Endothelial cell of umbilical vein (primary cell): ENCODE results near the gene CST8. TPM values are rescaled to one million over a fixed set of nuclear protein-coding genes. Genes with fewer than 3 reads are reported as not detected.

ENCODE experiments used
- BruUV-seq: library from RNA; stranded (reverse); fragments of 400-500 nt; replicated peaks from 2 replicates; lab custom pipeline; 2021; lab: Mats Ljungman, UMichigan
- CTCF ChIA-PET: fragments of 300-600, 350-600 bp; sonication (Branson Sonifier 250); formaldehyde crosslinking; loops from one replicate; lab custom pipeline; 2021; ENCODE audit warnings: antibody characterized with exemption, inconsistent platforms; lab: Charles Lee
- POLR2A ChIA-PET: fragments of 300-600, 350-600 bp; sonication (Branson Sonifier 250); formaldehyde crosslinking; loops from one replicate; lab custom pipeline; 2021; ENCODE audit warnings: antibody characterized with exemption, inconsistent platforms; lab: Charles Lee
- DNase-seq: peaks from one replicate; pipeline ENCODE4 v3.0.0-alpha.2; 2011; ENCODE audit warnings: low read depth, low spot score
- FAIRE-seq: peaks from 2 replicates; lab custom pipeline; 2011; peaks lifted over from hg19 to GRCh38; lab: Jason Lieb, UNC
- H2AFZ ChIP-seq: 2 replicates; pipeline ENCODE4 v1.6.0; 2012; ENCODE audit warnings: low read depth, low read length, control low read depth, inconsistent platforms
- H3K27ac ChIP-seq: 2 replicates; pipeline ENCODE4 v1.5.1; 2011; ENCODE audit warnings: low read depth, mild to moderate bottlenecking, control low read depth, low read length, moderate library complexity; ENCODE audit not compliant: insufficient read depth
- H3K27me3 ChIP-seq, 2 experiments: 2 replicates each; pipeline versions ENCODE4 v1.6.0 to v1.6.1; 2011; ENCODE audit warnings: low read length in 2 of 2, mixed read lengths in 1 of 2; ENCODE audit not compliant: control insufficient read depth in 2 of 2, insufficient read depth in 2 of 2
- H3K36me3 ChIP-seq, 2 experiments: 2 replicates in 1 of 2; 3 replicates in 1 of 2; pipeline ENCODE4 v1.5.1; 2011; ENCODE audit warnings: low read length in 2 of 2, mild to moderate bottlenecking in 1 of 2, moderate library complexity in 1 of 2; ENCODE audit not compliant: control insufficient read depth in 2 of 2, insufficient read depth in 2 of 2; ENCODE audit errors: extremely low read depth in 1 of 2
- H3K4me1 ChIP-seq: 3 replicates; pipeline ENCODE4 v1.5.1; 2011; ENCODE audit warnings: mild to moderate bottlenecking, low read length; ENCODE audit not compliant: control insufficient read depth, insufficient read depth; ENCODE audit errors: extremely low read depth
- H3K4me2 ChIP-seq: 2 replicates; pipeline ENCODE4 v1.6.1; 2011; ENCODE audit warnings: low read length, control low read depth, mixed read lengths; ENCODE audit not compliant: insufficient read depth
- H3K4me3 ChIP-seq, 3 experiments: fragments of 200-600 bp in 1 of 3; sonication (generic), shearing (Covaris generic) in 1 of 3; replicated peaks in 1 of 3; 2 replicates each; pipeline ENCODE4 v1.5.1; 2011 to 2016; ENCODE audit warnings: control low read depth in 3 of 3, low read length in 3 of 3, mild to moderate bottlenecking in 2 of 3, inconsistent platforms in 1 of 3, low read depth in 1 of 3, moderate library complexity in 1 of 3; ENCODE audit not compliant: insufficient read depth in 1 of 3
- H3K79me2 ChIP-seq: 2 replicates; pipeline ENCODE4 v1.6.0; 2012; ENCODE audit warnings: low read length, inconsistent platforms; ENCODE audit not compliant: control insufficient read depth, insufficient read depth
- H3K9ac ChIP-seq: replicated peaks from 2 replicates; pipeline ENCODE3; 2011; ENCODE audit warnings: low read length, control low read depth; ENCODE audit not compliant: insufficient read depth; ENCODE audit errors: extremely low read depth
- H3K9me1 ChIP-seq: replicated peaks from 3 replicates; pipeline ENCODE4 v1.6.0; 2011; ENCODE audit warnings: mild to moderate bottlenecking, low read length; ENCODE audit not compliant: control insufficient read depth, insufficient read depth; ENCODE audit errors: extremely low read depth
- H3K9me3 ChIP-seq: replicated peaks from 2 replicates; pipeline ENCODE4 v1.5.1; 2012; ENCODE audit warnings: low read length, inconsistent platforms; ENCODE audit not compliant: control insufficient read depth, insufficient read depth
- H4K20me1 ChIP-seq: replicated peaks from 2 replicates; pipeline ENCODE3; 2011; ENCODE audit warnings: mild to moderate bottlenecking, low read length; ENCODE audit not compliant: control insufficient read depth, insufficient read depth; ENCODE audit errors: extremely low read depth
- CTCF ChIP-seq, 2 donors: IDR thresholded peaks; 1 replicate in 1 of 2; 2 replicates in 1 of 2; pipeline ENCODE4 v1.5.1; 2011; ENCODE audit warnings: low read length in 2 of 2, mild to moderate bottlenecking in 2 of 2, moderate library complexity in 2 of 2, control low read depth in 1 of 2, inconsistent platforms in 1 of 2, low read depth in 1 of 2; ENCODE audit not compliant: insufficient read depth in 1 of 2; ENCODE audit errors: extremely low read depth in 1 of 2
- EZH2 ChIP-seq: IDR thresholded peaks from 2 replicates; pipeline ENCODE4 v1.6.1; 2012; ENCODE audit warnings: borderline replicate concordance, low read depth, mild to moderate bottlenecking, moderate library complexity, low read length, inconsistent platforms; ENCODE audit not compliant: severe bottlenecking
- FOS ChIP-seq: IDR thresholded peaks from 2 replicates; pipeline ENCODE4 v1.6.1; 2011; ENCODE audit warnings: mild to moderate bottlenecking, low read length, moderate library complexity, borderline replicate concordance; ENCODE audit not compliant: insufficient read depth
- GATA2 ChIP-seq: IDR thresholded peaks from 2 replicates; pipeline ENCODE4 v1.7.0; 2011; ENCODE audit warnings: low read depth, mild to moderate bottlenecking, moderate library complexity, mixed read lengths, low read length; ENCODE audit not compliant: insufficient read length, insufficient read depth
- JUN ChIP-seq: IDR thresholded peaks from 2 replicates; pipeline ENCODE4 v1.6.1; 2011; ENCODE audit warnings: borderline replicate concordance, low read depth; ENCODE audit not compliant: insufficient read length, insufficient read depth
- MYC ChIP-seq: IDR thresholded peaks from one replicate; pipeline ENCODE4 v1.6.1; 2011; ENCODE audit warnings: mild to moderate bottlenecking, low read depth, low read length
- POLR2A ChIP-seq: IDR thresholded peaks from 2 replicates; pipeline ENCODE4 v1.6.1; 2012; ENCODE audit warnings: low read depth, mild to moderate bottlenecking, control low read depth, low read length
- POLR2AphosphoS5 ChIP-seq: IDR thresholded peaks from 2 replicates; pipeline ENCODE4 v1.6.1; 2012; ENCODE audit warnings: low read depth, mild to moderate bottlenecking, control low read depth, low read length, moderate library complexity; ENCODE audit not compliant: insufficient read depth
- dilution Hi-C: fragments of 300-500 bp; cut with MboI; formaldehyde crosslinking; loops from one replicate; pipeline ENCODE4 v1.15.0; 2019; ENCODE audit warnings: low sequenced_read_pairs; ENCODE audit not compliant: extremely low pct_ligation_motif_present
- intact Hi-C: fragments of 100-400 bp; cut with micrococcal nuclease; formaldehyde crosslinking; loops from one replicate; pipeline ENCODE4 v1.10.0; 2022
- polyA plus RNA-seq, 4 experiments: library from polyadenylated mRNA; depleted of rRNA in 3 of 4; stranded (reverse) in 3 of 4; unstranded in 1 of 4; fragments of >200 nt; gene quantifications; 2 replicates each; pipeline versions ENCODE4 v1.2.1 to v1.2.3, GENCODE V29; 2011 to 2012; ENCODE audit warnings: missing spikeins in 1 of 4
- total RNA-seq: library from RNA; stranded (reverse); gene quantifications from 2 replicates; pipeline ENCODE4 v1.2.3, GENCODE V29; 2021
- TF ChIP-seq, protein P1 (sequence below): IDR thresholded peaks from 2 replicates; pipeline ENCODE4 v1.6.1; 2011; ENCODE audit not compliant: insufficient read depth, insufficient read length

The CST8 gene
- total and polyA plus RNA-seq, 2 donors (not counting 3 experiments of a cell fraction or from before 2014, with no cell fraction given): not detected

- BruUV-seq: no TSS peak
- intact Hi-C loops: no loop called here
- POLR2A ChIA-PET: no interaction called here
These were observed 40.0 kb upstream of the CST8 start for GRCh38 chr20:23450877-23451276.

More at GRCh38 chr20:23450877-23451276, 40.0 kb upstream of the CST8 start:
- H3K9ac ChIP-seq: no peak overlapping the region
- FAIRE-seq (no peak), DNase-seq (no peak)
- no peak overlapping the region for H2AFZ ChIP-seq
- H3K4me1 ChIP-seq: no peaks in the 10 kb centered on the region
- dilution Hi-C loops: no loop called here
- H3K27ac ChIP-seq: no peak overlapping the region
- no peaks in the 10 kb centered on the region for H3K36me3 ChIP-seq
- no peaks in the 10 kb centered on the region for H4K20me1 ChIP-seq
- H3K79me2 ChIP-seq: no peaks in the 10 kb centered on the region
- H3K9me1 ChIP-seq: no peaks in the 10 kb centered on the region
- TF ChIP-seq GATA2 (no peak), MYC (no peak), POLR2A (no peak), FOS (no peak), CTCF (IDR thresholded peaks at IDR 0.05; ENCODE audit: extremely low read depth in 1 of 2, insufficient read depth in 1 of 2, low read depth in 1 of 2, low read length in 2 of 2) (no peak), POLR2AphosphoS5 (no peak), JUN (no peak), EZH2 (no peak)
- TF ChIP-seq, protein P1, sequence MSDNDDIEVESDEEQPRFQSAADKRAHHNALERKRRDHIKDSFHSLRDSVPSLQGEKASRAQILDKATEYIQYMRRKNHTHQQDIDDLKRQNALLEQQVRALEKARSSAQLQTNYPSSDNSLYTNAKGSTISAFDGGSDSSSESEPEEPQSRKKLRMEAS: no peak
- CTCF ChIA-PET: interaction anchor here (2.1 kb wide), 1 partner anchor 8 kb away, joined by 10 read pairs; no protein-coding TSS in a partner anchor
- H3K9me3 ChIP-seq: no peaks in the 10 kb centered on the region
- no peaks in the 10 kb centered on the region for H3K27me3 ChIP-seq
- H3K4me3 ChIP-seq: no peak overlapping the region
- no peak overlapping the region for H3K4me2 ChIP-seq
